WTC11 (cell line): ENCODE measurements around the gene EPN2.

Experiments used
- NFYB ChIP-seq: sonication (generic); formaldehyde crosslinking; conservative IDR thresholded peaks from 2 replicates; pipeline ENCODE4 v1.8.0; 2022; ENCODE audit warnings: low read depth, missing genetic modification reagents
- RELA ChIP-seq: sonication (generic); formaldehyde crosslinking; IDR thresholded peaks from 2 replicates; pipeline ENCODE4 v1.8.1; 2022; ENCODE audit warnings: missing genetic modification reagents, mild to moderate bottlenecking, borderline replicate concordance
- TEAD4 ChIP-seq: sonication (generic); formaldehyde crosslinking; IDR thresholded peaks from 2 replicates; pipeline ENCODE4 v1.8.0; 2022; ENCODE audit warnings: mild to moderate bottlenecking, missing genetic modification reagents
- TF ChIP-seq, protein P1 (sequence below): fragments of 200-600 bp; IDR thresholded peaks from 2 replicates; pipeline ENCODE4 v1.8.0; 2022; ENCODE audit warnings: antibody characterized with exemption
- TF ChIP-seq, protein P2 (sequence below): sonication (generic); formaldehyde crosslinking; IDR thresholded peaks from 2 replicates; pipeline ENCODE4 v1.8.0; 2023; ENCODE audit warnings: missing genetic modification reagents

DNA sequence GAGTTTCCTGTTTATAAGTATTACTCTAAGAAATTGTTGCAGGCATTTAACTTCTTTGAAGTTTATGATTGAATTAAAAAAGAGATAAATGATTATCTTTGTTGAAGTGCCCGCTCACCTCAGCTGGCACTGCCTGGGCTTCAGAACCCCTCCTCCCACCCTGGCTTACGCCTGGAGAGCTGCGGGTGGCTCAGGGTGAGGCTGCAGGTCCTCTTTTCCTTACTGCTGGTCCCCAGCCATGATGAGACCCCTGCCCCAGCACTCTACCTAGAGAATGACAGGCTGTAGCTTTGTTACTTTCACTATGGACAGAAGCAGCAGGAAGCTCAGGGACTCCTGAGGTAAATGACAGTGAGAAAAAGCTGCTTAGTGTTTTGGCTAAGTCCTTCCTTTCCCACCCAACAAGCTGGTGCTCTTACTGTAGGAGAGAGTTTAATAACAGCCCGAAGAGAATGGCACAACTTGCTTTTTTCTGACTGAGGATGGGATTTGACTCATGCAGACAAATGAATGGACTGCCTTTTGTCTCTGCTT, 62.1 kb downstream of the EPN2 start:
- TF ChIP-seq NFYB (CRISPR knock-in tag) (no peak), TEAD4 (CRISPR knock-in tag) (no peak), RELA (CRISPR knock-in tag) (no peak)
- TF ChIP-seq, protein P1, sequence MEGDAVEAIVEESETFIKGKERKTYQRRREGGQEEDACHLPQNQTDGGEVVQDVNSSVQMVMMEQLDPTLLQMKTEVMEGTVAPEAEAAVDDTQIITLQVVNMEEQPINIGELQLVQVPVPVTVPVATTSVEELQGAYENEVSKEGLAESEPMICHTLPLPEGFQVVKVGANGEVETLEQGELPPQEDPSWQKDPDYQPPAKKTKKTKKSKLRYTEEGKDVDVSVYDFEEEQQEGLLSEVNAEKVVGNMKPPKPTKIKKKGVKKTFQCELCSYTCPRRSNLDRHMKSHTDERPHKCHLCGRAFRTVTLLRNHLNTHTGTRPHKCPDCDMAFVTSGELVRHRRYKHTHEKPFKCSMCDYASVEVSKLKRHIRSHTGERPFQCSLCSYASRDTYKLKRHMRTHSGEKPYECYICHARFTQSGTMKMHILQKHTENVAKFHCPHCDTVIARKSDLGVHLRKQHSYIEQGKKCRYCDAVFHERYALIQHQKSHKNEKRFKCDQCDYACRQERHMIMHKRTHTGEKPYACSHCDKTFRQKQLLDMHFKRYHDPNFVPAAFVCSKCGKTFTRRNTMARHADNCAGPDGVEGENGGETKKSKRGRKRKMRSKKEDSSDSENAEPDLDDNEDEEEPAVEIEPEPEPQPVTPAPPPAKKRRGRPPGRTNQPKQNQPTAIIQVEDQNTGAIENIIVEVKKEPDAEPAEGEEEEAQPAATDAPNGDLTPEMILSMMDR, result no peak
- TF ChIP-seq, protein P2, sequence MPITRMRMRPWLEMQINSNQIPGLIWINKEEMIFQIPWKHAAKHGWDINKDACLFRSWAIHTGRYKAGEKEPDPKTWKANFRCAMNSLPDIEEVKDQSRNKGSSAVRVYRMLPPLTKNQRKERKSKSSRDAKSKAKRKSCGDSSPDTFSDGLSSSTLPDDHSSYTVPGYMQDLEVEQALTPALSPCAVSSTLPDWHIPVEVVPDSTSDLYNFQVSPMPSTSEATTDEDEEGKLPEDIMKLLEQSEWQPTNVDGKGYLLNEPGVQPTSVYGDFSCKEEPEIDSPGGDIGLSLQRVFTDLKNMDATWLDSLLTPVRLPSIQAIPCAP (CRISPR knock-in tag), result no peak
